HCT116 (cell line): ENCODE measurements around the gene SERPINF2.

Source experiments
- ATF3 ChIP-seq: IDR thresholded peaks from 2 replicates; pipeline ENCODE4 v1.6.1; 2012
- CEBPB ChIP-seq: IDR thresholded peaks from 2 replicates; pipeline ENCODE4 v1.6.1; 2012; ENCODE audit warnings: low read depth
- CTCF ChIP-seq, 3 experiments: fragments of 200-600 bp in 1 of 3; sonication (generic) in 1 of 3; IDR thresholded peaks in 2 of 3; conservative IDR thresholded peaks in 1 of 3; 2 replicates each; pipeline ENCODE4 v1.5.1; 2012 to 2017; ENCODE audit warnings: low read depth in 2 of 3, low read length in 2 of 3, antibody characterized with exemption in 1 of 3, borderline replicate concordance in 1 of 3, control low read depth in 1 of 3, mild to moderate bottlenecking in 1 of 3, mixed read lengths in 1 of 3, mixed run types in 1 of 3, moderate library complexity in 1 of 3; ENCODE audit not compliant: insufficient read depth in 1 of 3
- EGR1 ChIP-seq: IDR thresholded peaks from 2 replicates; pipeline ENCODE4 v1.6.1; 2012; ENCODE audit warnings: low read depth
- ELF1 ChIP-seq: IDR thresholded peaks from 2 replicates; pipeline ENCODE4 v1.6.1; 2012; ENCODE audit warnings: low read depth, borderline replicate concordance
- EZH2 ChIP-seq: fragments of 200-600 bp; sonication (generic); IDR thresholded peaks from 2 replicates; pipeline ENCODE4 v1.6.1; 2017; ENCODE audit warnings: antibody characterized with exemption, mixed run types
- EZH2phosphoT487 ChIP-seq: fragments of 200-600 bp; IDR thresholded peaks from 2 replicates; pipeline ENCODE4 v1.6.1; 2018; ENCODE audit warnings: antibody characterized with exemption, borderline replicate concordance
- JUND ChIP-seq: IDR thresholded peaks from 2 replicates; pipeline ENCODE4 v1.6.1; 2012
- POLR2A ChIP-seq: IDR thresholded peaks from 2 replicates; pipeline ENCODE4 v1.7.0; 2011; ENCODE audit warnings: borderline replicate concordance; ENCODE audit not compliant: insufficient read depth, insufficient read length; ENCODE audit errors: extremely low read depth
- POLR2AphosphoS5 ChIP-seq: IDR thresholded peaks from 2 replicates; pipeline ENCODE4 v1.6.1; 2011; ENCODE audit warnings: mild to moderate bottlenecking, low read depth, low read length, moderate library complexity
- SP1 ChIP-seq: IDR thresholded peaks from 2 replicates; pipeline ENCODE4 v1.6.1; 2012; ENCODE audit warnings: low read depth
- ZBTB33 ChIP-seq: IDR thresholded peaks from 2 replicates; pipeline ENCODE4 v1.6.1; 2011; ENCODE audit warnings: mild to moderate bottlenecking, low read length, moderate library complexity; ENCODE audit not compliant: insufficient replicate concordance; ENCODE audit errors: extremely low read depth
- ZNF274 ChIP-seq: fragments of 200-500 bp; sonication (Bioruptor generic); IDR thresholded peaks from 2 replicates; pipeline ENCODE4 v1.6.1; 2014; ENCODE audit warnings: mild to moderate bottlenecking, low read depth, low read length, inconsistent platforms

- TF ChIP-seq POLR2A: no peak
- no peak for TF ChIP-seq ZBTB33
- TF ChIP-seq ATF3: no peak
- no peak for TF ChIP-seq CTCF (IDR thresholded peaks at IDR 0.05 in 2 of 3, conservative IDR thresholded peaks at IDR 0.05 in 1 of 3; ENCODE audit: borderline replicate concordance in 1 of 3, insufficient read depth in 1 of 3, low read depth in 2 of 3, low read length in 2 of 3)
- TF ChIP-seq ZNF274: no peak
- no peak for TF ChIP-seq EZH2phosphoT487
- no peak for TF ChIP-seq CEBPB
- TF ChIP-seq SP1: no peak
- TF ChIP-seq POLR2AphosphoS5: no peak
- TF ChIP-seq EZH2: no peak
- TF ChIP-seq ELF1: no peak
- no peak for TF ChIP-seq JUND
- TF ChIP-seq EGR1: no peak
Observed at GRCh38 chr17:1729966-1730325, 12.7 kb upstream of the SERPINF2 start.
